GM15510 (cell line): ENCODE data around the gene ABCB1.

Experiments
- POLR2A ChIP-seq: IDR thresholded peaks from 3 replicates; pipeline ENCODE4 v1.6.1; 2011; ENCODE audit warnings: borderline replicate concordance; ENCODE audit not compliant: insufficient read length; ENCODE audit errors: extremely low read depth

The ABCB1 gene

GRCh38 chr7:87505557-87506245 is 95.0 kb downstream of the ABCB1 start:
- no peak for TF ChIP-seq POLR2A

- no peak for TF ChIP-seq POLR2A
Measured at GRCh38 chr7:87505122-87505521, 95.6 kb downstream of the ABCB1 start.

GRCh38 chr7:87499494-87499893 is 101.2 kb downstream of the ABCB1 start:
- TF ChIP-seq POLR2A = no peak

GRCh38 chr7:87498893-87499292 is 101.8 kb downstream of the ABCB1 start:
- TF ChIP-seq POLR2A = no peak

GRCh38 chr7:87497482-87497881 is 103.2 kb downstream of the ABCB1 start:
- no peak for TF ChIP-seq POLR2A

GRCh38 chr7:87495366-87495765 is 105.3 kb downstream of the ABCB1 start:
- TF ChIP-seq POLR2A = no peak

- TF ChIP-seq POLR2A = no peak
Measured at GRCh38 chr7:87494454-87494853, 106.2 kb downstream of the ABCB1 start.

GRCh38 chr7:87483131-87483530 is 117.6 kb downstream of the ABCB1 start:
- TF ChIP-seq POLR2A = no peak

- no peak for TF ChIP-seq POLR2A
Measured at GRCh38 chr7:87482115-87482514, 118.6 kb downstream of the ABCB1 start.

- TF ChIP-seq POLR2A = no peak
Measured at GRCh38 chr7:87480386-87480785, 120.3 kb downstream of the ABCB1 start.

- no peak for TF ChIP-seq POLR2A
Measured at GRCh38 chr7:87479951-87480350, 120.7 kb downstream of the ABCB1 start.

- no peak for TF ChIP-seq POLR2A
Measured at GRCh38 chr7:87476179-87476557, 124.5 kb downstream of the ABCB1 start.

GRCh38 chr7:87475359-87476178 is 125.1 kb downstream of the ABCB1 start, which contains the start of gene ABCB4:
TSS of gene ABCB4 (minus strand) at chr7:87475680. CDS start at chr7:87475465, 215 bp downstream.
- TF ChIP-seq POLR2A = peak; percentile 43

- no peak for TF ChIP-seq POLR2A
Measured at GRCh38 chr7:87474533-87475358, 125.9 kb downstream of the ABCB1 start.

GRCh38 chr7:87473986-87474385 is 126.7 kb downstream of the ABCB1 start:
- TF ChIP-seq POLR2A = no peak
